GM21737 (cell line): ENCODE measurements around the gene C12orf60.
"Not testable (repeated sequence)": the region's sequence is repeated elsewhere in the genome, so short reads cannot be mapped to it uniquely, and the experiment has no call there.

ENCODE experiments used
- ATAC-seq: cut with Tn5 transposase; IDR thresholded peaks from one replicate; pipeline ENCODE4 v1.9.1; 2021; ENCODE audit warnings: mild to moderate bottlenecking, moderate library complexity; ENCODE audit not compliant: unreplicated experiment

Gene C12orf60, protein sequence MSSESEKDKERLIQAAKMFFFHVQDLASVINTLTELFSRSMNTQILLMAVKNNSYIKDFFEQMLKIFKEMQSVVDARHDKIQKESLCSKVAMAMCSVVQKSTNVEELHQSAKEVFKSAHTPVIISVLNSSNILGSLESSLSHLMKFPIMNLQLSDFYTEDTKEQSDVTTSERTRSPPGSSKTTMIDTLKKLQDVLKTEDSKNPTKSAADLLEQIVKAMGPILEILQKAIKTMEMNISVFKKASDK

DNA sequence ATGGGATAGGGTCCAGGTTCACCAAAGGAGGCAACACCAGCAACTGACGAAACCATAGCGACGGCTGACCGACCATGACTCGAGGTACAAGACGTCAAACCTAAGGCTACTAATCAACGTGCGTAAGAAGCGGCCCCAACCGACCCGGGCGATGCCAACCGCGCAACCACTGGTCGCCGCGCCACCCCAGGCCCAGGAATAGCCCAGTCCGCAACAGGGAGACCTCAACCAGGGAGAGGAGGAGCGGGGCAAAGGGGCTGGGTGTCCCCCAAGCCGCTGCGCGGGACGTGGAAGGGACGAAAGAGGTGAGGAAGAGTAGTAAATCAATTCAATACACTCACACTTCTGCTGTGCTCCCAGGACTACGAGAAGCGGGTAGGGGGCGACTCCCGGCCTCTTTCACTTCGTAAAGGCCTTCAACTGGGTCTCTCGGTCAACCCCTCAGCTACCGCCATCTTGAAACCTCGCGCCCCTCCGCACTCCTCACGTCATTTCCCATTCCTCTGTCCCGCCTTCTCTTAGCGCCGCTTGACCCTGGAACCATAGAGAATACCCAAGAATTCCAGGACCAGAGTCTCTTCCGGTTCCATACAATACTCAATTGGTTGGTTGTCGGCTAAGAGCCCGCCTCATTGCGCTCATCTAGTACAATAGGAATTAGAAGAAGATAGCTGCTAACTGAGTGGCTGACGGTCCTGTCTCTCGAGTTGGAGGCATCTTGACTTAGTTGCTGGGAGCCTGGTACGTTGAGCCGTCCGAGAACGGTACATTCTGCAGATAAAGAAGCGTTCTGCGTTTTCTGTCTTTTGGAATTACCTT lies at the start of gene C12orf60, which contains the start of gene WBP11:
TSS of gene C12orf60 (plus strand) at position 660 of the 819 bp plus-strand sequence. CDS start 19,266 bp downstream, outside the sequence.
TSS of gene WBP11 (minus strand) at position 468 of the 819 bp plus-strand sequence. CDS start 2,095 bp downstream, outside the sequence.
- ATAC-seq: peak; percentile 99

DNA sequence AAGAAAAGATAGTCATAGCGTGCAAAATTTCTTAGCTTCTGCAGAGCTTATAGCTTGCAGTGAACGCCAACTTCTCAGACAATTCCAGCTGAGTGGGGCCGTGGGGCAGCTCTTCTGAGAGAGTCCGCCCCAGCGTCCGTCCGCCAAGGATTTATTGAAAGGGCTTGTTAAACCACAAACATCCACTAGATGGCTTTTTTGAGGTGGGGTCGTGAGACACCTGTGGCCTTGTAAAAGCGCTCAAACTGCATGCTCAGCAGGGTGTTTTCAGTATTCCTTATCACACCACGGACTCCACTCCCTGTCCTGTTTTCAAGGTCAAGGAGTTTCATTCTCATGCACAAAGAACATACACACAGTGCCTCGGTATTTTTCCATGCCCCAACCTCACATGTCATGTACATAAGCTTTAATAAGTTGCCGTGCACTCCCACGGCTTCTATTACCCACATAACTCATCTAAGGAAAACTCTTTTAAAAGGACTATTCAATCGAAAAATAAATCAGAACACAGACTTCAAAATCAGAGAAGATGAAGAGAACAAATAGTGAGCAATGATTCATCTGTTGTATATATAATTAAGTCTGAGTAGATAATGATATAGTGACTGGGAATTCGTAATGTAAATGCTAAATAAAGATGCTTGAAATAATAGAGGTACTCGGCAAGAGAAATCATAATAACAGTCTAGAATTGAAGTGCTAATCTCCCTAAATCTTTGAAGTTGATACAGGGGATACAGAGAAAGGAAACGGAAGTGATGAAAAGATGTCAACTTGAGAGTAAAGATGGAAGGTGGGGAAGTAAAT lies 46.9 kb upstream of the C12orf60 start:
- no peak for ATAC-seq

DNA sequence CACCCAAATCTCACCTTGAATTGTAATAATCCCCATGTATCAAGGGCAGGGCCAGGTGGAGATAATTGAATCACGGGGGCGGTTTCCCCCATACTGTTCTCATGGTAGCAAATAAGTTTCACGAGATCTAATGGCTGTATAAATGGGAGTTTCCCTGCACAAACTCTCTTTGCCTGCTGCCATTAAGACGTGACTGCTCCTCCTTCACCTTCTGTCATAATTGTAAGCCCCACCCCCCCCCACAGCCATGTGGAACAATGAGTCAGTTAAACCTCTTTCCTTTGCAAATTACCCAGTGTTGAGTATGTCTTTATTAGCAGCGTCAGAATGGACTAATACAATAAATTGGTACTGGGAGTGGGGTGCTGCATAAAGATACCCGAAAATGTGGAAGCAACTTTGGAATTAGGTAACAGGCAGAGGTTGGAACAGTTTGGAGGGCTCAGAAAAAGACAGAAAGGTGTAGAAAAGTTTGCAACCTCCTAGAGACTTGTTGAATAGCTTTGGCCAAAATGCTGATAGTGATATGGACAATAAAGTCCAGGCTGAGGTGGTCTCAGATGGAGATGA lies 43.7 kb upstream of the C12orf60 start:
- not testable (repeated sequence) for ATAC-seq

DNA sequence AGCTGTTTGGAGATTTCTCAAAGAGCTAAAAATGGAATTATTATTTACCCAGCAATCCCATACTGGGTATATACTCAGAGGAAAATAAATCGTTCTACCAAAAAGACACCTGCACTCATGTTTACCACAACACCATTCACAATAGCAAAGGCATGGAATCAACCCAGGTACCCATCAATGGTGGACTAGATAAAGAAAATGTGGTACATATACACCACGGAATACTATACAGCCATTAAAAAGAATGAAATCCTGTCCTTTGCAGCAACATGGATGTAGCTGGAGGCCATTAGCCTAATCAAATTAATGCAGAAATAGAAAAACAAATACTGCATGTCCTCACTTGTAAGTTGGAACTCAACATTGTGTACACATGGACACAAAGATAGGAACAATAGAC lies 38.1 kb upstream of the C12orf60 start:
- no peak for ATAC-seq

DNA sequence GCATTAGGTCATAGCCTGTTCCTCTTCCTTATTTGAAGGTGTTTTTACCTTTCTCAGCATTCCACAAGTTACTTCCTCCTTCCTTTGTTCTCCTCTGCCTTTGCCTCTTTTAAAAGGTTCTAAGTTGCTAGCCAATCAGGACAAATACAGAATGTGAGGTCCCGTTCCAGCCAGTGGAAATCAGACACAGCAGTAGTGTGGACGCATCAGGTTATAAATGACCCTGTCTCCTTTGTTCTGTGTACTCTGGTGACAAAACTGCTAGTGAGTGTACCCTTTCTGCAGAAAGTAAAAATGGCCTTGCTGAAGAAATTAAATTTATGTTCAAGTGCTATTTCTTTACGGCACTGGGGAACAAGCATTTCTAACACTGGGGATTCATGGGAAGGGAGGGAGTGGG lies 37.5 kb upstream of the C12orf60 start:
- not testable (repeated sequence) for ATAC-seq

DNA sequence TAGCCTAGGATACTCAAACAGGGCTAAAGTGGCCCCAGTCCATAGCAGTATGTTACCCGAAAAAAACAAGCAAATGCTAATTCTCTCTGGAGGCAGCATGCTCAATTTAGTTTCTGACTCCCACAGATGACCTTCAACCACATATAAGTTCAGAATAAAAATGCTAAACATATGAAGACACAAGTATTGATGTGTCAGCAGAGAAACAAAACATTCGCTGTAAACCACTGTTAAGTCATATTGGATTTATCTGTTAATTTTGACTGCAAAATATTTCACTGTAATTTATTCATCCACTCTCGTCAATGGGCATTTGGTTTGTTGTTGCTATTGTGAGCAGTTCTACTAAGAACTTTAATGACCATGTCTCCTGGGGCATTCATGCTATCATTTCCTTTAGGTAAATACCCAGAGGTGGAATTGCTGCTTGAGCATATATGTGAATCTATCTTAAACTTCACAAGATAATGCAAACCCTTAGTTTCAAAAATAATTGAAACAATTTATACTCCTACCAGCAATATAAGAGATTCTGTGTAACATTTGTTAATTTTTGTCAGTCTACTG lies 36.7 kb upstream of the C12orf60 start:
- ATAC-seq: no peak

DNA sequence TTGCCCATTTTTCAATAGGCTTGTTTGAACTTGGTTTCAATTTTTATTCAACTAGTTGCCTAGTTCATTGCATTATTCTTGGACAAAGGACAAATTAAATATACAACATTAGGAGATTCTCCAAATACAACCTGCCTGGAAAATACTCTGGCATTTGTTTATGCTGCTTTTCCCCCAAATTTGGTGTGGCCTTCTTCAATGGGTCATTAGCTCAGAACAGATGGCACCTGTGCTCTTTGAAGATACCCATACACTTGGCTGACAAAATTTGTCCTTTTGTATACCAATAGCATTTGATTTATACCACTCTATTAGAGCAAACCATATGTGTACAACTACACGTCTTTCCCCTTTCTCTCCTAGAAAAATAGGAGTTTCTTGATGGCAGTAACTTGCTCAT lies 35.9 kb upstream of the C12orf60 start:
- ATAC-seq: no peak

DNA sequence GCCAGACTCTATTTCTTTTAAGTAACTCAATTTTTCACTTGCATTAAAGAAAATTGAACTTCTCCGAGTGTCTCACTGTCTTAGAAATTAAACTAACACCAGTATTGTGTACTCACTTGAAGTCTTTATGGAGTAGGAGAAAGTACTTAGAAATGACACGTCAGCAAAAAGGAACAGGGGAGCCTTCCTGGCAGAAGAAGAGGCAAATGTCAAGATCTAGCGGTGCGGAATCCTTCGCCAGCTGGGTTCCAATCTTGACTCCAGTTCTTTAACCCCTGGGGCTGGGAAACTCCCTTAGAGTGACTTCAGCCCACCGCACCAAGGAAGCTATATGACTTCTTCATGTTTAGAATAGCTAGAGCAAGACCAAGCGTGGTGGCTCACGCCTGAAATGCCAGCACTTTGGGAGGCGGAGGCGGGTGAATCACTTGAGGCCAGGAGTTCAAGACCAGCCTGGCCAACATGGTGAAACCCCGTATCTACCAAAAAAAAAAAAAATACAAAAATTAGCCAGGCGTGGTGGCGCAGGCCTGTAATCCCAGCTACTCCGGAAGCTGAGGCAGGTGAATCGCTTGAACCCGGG lies 34.6 kb upstream of the C12orf60 start:
- ATAC-seq: no peak

DNA sequence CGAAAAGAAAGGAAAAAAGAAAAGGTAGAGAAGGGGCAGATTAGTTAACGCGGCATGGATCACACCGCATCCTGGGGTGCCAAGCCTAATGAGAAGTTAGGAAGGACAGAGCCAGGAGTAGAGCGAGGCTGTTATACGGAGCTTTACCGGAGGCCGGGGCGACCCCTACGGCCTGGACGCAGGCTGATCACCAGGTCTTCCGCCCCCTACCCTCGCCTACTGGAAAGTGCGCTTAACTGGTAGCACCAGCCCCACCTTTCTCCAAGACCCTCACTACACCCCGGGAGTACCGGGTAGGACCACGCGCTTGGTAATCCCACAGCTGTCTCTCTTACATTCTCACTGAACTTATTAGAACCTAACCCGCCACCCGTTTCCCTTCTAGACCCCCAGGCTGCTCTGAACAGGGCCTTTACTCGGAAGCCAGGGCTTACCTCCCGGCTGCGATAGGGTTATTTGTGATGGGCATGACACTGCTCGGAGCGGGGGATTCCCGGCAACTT lies 34.0 kb upstream of the C12orf60 start:
- ATAC-seq: peak; percentile 4

DNA sequence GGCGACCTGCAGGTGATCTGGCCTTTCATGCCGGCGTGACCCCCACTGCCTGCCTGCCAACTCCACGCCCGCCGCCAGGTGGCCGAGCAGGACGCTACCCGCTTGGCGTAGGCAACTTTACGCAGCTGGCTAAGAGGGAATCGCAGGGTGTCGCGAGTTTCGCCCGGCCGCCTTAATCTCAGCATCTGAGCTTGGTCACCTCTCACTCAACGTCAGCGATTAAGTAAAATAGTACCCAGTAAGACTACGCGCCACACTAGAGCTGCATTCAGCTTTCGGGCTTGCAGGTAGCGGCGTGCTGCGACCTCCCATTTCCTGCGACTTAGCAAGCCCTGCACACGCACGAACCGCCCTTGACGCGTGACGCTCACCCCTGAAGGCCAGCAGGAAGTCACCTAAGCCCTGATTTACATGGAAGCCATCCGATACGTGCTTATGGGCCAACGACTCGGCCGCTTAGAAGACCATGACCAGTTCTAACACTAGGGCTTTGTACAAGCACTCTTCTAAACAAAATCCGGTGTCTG lies 33.4 kb upstream of the C12orf60 start:
- peak; percentile 33 for ATAC-seq

DNA sequence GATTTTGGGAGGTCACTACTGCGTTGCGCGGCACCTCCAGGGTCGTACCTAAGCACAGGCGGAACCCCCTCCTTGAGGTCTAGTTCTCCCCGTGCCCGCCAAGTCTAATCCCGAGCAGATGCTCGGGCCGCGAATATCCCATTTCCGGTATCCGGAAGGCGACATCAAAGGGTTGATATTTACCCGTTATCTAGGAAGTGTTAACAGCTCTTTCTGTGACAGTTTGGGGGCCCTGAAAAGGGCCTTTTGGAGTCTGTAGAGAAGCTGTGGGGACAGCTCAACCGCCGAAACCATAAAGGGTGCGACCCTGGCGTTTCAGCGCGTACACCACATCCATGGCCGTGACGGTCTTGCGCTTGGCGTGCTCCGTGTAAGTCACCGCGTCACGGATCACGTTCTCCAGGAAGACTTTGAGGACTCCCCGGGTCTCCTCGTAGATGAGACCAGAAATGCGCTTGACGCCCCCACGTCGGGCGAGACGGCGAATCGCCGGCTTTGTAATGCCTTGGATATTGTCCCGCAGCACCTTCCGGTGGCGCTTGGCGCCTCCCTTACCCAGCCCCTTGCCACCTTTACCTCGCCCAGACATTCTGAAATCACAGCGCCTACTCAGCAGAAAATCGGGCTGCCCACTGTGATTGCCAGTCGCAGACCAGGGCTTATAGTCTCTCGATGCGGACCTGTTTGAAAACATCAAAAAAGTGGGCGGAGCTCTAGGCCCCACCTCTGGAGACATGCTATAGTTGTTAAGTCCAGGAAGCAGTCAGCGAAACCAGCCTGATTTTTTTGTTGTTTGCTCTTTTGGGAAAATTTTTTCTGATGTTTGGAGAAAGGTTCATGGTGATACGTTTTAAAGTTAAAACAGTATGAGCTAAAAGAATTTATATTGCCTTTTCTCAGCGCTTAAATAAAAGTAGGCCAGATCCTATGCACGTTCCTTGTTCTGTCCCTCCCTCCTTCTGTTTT lies 32.7 kb upstream of the C12orf60 start:
- peak; percentile 29 for ATAC-seq

DNA sequence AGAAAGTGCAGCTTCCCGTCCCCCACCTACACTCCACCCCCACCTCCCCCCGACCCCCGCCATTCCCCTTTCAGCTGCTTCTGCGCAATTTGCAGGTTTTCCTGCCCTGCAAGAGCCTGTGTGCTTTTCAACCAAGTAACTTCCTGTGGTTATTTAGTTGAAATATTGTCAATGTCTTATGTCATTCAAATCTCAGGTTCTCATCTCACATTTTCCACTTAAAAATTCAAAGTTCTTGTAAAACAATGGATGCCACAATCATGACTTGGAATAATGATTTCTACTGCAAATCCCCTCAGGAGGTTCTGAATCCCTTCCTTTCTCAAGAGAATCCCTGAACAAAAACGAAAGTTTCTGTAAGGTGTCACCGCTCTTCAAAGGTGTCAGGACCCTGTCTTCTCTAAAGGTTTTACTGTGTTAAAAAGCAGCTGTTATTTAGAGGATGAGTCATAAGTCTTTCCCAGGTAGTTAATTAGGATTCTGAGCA lies 31.8 kb upstream of the C12orf60 start:
- no peak for ATAC-seq

DNA sequence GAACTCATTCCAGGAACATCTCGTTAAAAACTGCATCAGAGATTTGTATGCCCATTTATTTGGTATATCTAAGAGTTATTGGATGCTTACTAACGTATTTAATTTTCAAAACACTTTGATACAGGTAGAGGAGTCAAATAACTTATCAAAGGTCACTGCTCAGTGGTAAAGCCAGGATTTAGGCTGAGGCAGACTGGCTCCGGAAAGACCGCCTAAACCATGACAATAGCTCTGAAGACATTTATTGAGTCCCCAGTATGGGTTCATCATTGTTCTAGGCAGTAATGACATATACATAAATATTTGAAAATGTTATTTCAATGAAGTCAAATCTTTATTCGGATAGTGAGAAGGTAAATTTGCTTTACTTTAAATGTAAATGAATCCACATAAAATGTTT lies 30.5 kb upstream of the C12orf60 start:
- no peak for ATAC-seq

DNA sequence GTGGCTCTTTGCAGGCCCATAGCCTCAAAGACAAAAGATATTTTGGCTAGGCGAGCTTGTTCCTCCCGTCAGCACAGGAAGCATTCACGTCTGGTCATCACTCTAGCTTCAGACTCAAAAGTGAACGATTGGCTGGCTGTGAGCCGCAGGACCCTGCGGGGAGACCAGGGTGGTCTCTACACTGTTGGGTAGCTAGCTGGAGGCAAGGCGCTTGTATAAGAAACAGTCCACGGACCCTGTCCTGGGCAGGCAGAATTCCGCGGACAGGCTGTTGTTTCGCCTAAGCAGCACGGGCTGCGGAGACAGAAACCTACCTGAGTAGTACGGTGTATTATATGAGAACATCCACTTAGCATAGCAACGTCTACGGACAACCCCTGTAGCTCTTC lies 29.8 kb upstream of the C12orf60 start:
- peak; percentile 8 for ATAC-seq

DNA sequence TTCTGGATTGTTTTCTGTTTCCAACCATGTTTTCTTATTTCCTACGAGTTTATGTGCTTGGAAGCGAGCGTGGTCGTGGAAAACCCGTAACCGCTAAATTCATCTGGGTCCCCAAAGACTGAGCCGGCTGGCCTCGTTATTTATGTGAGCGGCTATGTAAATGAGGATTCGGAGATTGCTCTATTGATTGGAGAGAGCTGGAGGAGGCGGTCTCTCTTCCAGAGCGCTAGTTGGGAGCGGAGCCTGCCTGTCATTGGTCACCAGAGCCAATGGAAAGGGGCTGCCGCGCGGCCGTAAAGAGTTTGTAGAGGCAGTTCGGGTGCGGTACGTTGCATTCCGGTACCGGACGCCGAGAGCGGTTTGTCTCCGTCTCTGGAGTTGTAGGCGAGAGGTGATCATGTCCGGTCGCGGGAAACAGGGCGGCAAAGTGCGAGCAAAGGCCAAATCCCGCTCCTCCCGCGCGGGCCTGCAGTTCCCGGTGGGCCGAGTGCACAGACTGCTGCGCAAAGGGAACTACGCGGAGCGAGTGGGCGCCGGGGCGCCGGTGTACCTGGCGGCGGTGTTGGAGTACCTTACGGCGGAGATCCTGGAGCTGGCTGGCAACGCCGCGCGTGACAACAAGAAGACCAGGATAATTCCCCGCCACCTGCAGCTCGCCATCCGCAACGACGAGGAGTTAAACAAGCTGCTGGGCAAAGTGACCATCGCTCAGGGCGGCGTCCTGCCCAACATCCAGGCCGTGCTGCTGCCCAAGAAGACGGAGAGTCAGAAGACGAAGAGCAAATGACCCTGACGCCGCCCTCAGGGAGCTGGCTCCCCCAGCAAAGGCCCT lies 29.2 kb upstream of the C12orf60 start:
- peak; percentile 55 for ATAC-seq

DNA sequence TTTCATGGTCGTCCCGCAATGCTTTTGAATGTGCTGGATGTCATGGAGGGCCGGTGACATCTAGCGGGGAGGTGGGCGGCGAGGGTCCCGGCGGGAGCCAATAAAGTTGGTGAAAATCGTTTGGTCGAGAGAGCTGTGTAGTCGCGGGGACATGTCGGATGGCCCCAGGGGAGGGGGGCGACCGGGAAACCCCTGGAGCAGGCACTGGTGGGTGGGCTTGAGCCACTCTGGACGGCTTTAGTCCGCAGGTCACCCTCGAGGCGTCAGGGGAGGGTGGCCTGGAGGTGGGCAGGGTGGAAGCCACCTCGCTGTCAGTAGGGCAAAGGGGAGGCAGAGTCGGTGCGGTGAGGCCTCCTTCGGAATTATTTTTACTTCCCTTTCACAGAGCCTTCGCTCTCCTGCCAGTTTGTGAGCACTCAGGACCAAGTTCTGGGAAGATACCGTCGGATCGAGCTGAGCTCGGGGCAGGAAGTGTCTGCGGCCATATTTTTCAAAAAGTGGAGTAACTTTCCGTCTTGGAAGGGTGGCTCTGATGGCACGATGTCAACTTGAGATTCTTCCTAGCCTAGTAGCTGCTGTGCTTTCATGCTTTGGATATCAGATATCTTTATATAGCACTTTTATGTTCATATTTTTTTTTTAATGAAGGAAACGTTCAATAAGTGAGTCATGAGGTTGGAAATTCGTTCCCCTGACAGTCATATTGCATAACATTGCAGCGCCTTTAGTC lies 28.4 kb upstream of the C12orf60 start:
- no peak for ATAC-seq

DNA sequence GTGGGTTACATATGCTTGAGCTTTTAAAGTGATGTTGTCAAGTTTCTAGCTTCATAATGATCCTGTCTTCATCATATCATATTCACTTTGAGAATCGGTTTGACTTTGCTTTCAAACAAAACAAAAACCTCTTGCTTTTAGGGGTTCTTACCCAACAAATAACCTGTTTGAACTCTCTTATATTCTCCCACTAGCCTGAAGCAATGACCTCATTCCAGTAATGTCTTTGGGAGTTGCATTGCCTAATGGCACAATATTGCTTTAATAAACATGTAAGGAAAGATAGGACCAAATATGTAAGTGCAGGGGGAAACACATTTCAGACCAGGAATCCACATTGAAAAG lies 27.9 kb upstream of the C12orf60 start:
- no peak for ATAC-seq
